HuH-7 (cell line): Measurements from ENCODE around the gene CSNK2A1.

ENCODE experiments used
- DNase-seq: peaks from one replicate; pipeline ENCODE4 v3.0.0; 2011; ENCODE audit warnings: low spot score

Gene CSNK2A1

DNA sequence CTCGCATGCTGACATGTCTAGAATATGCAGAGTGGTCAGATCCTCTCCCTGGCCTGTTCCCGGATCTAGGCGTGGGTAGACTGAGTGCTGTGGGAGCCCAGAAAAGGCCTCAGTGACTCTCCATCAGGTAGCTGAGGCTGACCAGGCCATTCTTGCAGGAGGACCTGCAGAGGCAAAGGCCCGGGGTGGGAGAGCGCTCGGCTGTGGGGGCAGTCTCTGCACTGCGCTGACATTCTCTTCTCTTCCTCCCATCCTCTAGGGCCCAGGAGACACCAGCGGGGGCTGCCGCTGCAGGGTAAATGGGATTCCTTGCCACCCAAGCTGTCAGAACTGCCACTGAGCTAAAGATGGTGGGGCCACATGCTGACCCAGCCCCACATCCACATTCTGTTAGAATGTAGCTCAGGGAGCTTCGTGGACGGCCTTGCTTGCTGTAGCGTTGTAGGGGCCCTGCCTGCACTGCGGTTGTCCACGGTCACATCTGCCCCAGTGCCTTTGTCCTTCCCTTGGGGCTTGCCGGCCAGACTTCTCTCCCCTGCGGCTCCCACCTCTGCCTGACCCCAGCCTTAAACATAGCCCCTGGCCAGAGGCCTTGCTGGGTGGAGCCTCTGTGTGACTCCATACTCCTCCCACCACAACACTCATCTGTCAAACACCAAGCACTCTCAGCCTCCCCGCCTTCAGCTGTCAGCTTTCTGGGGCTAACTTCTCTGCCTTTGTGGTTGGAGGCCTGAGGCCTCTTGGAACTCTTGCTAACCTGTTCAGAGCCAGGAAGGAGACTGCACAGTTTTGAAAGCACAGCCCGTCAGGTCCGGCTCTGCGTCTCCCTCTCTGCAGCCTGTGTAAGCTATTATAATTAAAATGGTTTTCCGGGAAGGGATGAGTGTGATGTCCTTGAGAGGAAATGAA lies 113.2 kb downstream of the CSNK2A1 start:
- DNase-seq: no peak

- DNase-seq: no peak
Measured at GRCh38 chr20:428658-429200, 114.9 kb downstream of the CSNK2A1 start.

DNA sequence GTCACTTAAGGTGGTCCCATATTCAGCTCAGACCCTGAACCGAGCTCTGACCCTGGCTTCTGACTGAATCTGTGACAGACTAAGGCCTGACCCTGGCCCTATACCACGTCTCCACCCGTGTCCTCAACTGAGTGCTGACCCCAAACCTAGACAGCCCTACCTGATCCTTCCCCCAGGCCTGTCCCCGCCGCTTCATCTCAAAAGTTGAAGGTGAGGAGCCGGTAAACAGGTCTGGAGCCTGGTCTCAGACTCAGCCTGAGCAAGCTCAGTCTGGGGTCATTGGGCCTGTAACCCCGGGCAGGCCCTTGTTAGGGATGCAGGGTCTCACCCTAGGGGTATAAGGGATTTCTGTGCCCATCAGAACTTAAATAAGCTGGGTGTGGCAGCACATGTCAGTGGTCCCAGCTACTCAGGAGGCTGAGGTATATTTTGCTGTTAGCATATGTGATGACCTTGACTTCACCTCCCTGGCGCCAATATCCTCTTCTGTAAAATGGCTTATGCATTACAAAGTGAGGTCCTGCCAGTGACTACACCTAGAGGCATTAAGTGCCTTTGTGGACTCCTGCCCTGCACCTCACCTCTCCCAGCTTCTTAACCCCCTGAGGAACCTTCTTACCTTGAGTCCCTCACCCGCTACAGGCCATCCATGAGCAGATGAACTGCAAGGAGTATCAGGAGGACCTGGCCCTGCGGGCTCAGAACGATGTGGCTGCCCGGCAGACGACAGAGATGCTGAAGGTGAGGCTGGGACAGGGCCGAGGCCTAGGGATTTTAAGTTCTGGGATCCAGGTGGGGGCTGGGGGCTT lies 115.5 kb downstream of the CSNK2A1 start:
- DNase-seq: no peak

GRCh38 chr20:427401-427800 lies 116.2 kb downstream of the CSNK2A1 start:
- no peak for DNase-seq

DNA sequence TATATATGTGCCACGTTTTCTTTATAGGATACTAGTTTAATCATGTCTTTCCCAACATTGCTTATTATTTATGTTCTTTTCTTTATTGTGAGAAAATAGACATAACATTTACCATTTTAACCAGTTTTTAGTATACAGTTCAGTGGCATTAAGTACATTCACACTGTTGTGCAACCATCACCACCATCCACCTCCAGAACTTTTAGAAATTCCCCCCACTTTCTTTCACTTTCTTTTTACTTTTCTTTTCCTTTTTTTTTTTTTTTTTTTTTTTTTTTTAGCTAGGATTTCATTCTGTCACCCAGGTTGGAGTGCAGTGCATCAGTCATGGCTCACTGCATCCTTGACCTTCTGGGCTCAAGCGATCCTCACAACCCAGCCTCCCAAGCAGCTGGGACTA lies 117.0 kb downstream of the CSNK2A1 start:
- DNase-seq: no peak
